ENCODE data around the gene KLHL40.

DNA sequence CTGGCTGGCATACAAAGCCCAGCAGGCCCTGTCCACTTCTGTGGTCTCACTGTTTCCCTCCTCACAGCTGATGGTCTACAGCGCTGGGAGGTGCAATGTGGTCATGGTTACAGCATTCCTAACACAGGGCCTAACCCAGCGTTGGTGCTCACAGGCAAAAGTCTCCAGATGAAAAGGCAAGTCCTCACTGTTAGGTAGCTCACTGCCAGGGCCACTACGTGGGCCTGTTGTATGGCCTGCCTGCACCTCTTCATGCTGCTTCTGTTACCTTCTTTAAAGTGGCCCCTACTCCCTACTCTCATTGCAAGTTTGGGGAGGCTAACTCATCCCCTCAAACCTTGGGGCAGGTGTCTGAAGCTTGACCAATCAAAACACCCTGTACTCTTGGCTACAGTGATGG is 56.5 kb downstream of the KLHL40 start:
- TF ChIP-seq, protein P1, sequence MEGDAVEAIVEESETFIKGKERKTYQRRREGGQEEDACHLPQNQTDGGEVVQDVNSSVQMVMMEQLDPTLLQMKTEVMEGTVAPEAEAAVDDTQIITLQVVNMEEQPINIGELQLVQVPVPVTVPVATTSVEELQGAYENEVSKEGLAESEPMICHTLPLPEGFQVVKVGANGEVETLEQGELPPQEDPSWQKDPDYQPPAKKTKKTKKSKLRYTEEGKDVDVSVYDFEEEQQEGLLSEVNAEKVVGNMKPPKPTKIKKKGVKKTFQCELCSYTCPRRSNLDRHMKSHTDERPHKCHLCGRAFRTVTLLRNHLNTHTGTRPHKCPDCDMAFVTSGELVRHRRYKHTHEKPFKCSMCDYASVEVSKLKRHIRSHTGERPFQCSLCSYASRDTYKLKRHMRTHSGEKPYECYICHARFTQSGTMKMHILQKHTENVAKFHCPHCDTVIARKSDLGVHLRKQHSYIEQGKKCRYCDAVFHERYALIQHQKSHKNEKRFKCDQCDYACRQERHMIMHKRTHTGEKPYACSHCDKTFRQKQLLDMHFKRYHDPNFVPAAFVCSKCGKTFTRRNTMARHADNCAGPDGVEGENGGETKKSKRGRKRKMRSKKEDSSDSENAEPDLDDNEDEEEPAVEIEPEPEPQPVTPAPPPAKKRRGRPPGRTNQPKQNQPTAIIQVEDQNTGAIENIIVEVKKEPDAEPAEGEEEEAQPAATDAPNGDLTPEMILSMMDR (IDR thresholded peaks at IDR 0.05): no peak
- no peak for TF ChIP-seq POLR2A (IDR thresholded peaks at IDR 0.05)
